HepG2 (cell line): ENCODE measurements around the gene TGFB2. TPM values are rescaled to one million over a fixed set of nuclear protein-coding genes. Genes with fewer than 3 reads are reported as not detected.

Experiments
- ATAC-seq: fragments of 200-7000 bp; cut with Tn5 transposase; 3 replicates; pipeline ENCODE4 v1.9.1; 2020; ENCODE audit warnings: mild to moderate bottlenecking, moderate library complexity
- BruUV-seq: library from RNA; stranded (reverse); fragments of 400-500 nt; replicated peaks from 2 replicates; lab custom pipeline; 2021; lab: Mats Ljungman, UMichigan
- CTCF ChIA-PET: fragments of 300-600 bp; formaldehyde crosslinking; extraction: SDS; loops from one replicate; lab custom pipeline; 2021; ENCODE audit warnings: low total read pairs, inconsistent platforms, low intra/inter-chr PET ratio; lab: Yijun Ruan, JAX
- POLR2A ChIA-PET: fragments of 350-600 bp; sonication (Branson Sonifier 250); formaldehyde crosslinking; loops from one replicate; lab custom pipeline; 2020; ENCODE audit warnings: antibody characterized with exemption, inconsistent platforms; lab: Yijun Ruan, JAX
- DNase-seq: peaks from one replicate; pipeline ENCODE4 v3.0.0-alpha.2; 2015; ENCODE audit warnings: low spot score
- FAIRE-seq: peaks from 3 replicates; lab custom pipeline; 2011; peaks lifted over from hg19 to GRCh38; lab: Jason Lieb, UNC
- H2AFZ ChIP-seq: one replicate; pipeline ENCODE4 v1.6.1; 2011; ENCODE audit warnings: low read length, inconsistent platforms
- H3K27ac ChIP-seq: fragments of 300-600 bp; 3 replicates; pipeline ENCODE4 v1.8.0; 2011; ENCODE audit warnings: mixed run types, mild to moderate bottlenecking, mixed read lengths, low read length, inconsistent platforms; ENCODE audit not compliant: insufficient read depth; ENCODE audit errors: extremely low read length
- H3K27me3 ChIP-seq, 2 experiments: fragments of 200-600 bp in 1 of 2; 2 replicates in 1 of 2; 3 replicates in 1 of 2; pipeline versions ENCODE4 v1.6.0 to v1.8.0; 2011; ENCODE audit warnings: low read length in 2 of 2, mild to moderate bottlenecking in 2 of 2, moderate library complexity in 2 of 2, inconsistent platforms in 1 of 2; ENCODE audit not compliant: insufficient read depth in 2 of 2, control insufficient read depth in 1 of 2
- H3K36me3 ChIP-seq, 2 experiments: fragments of 200-600 bp in 1 of 2; replicated peaks in 1 of 2; 2 replicates in 1 of 2; 3 replicates in 1 of 2; pipeline versions ENCODE4 v1.5.1 to v1.8.0; 2011; ENCODE audit warnings: low read length in 2 of 2, inconsistent platforms in 1 of 2; ENCODE audit not compliant: insufficient read depth in 2 of 2, control insufficient read depth in 1 of 2
- H3K4me1 ChIP-seq: 2 replicates; pipeline ENCODE4 v1.5.1; 2012; ENCODE audit warnings: low read length, inconsistent platforms; ENCODE audit not compliant: insufficient read depth
- H3K4me2 ChIP-seq: 2 replicates; pipeline ENCODE4 v1.6.0; 2011; ENCODE audit warnings: low read depth, low read length, inconsistent platforms
- H3K4me3 ChIP-seq, 3 experiments: fragments of 200-600 bp in 1 of 3; sonication (generic), shearing (Covaris generic) in 1 of 3; replicated peaks in 1 of 3; 2 replicates each; pipeline ENCODE4 v1.5.1; 2011 to 2016; ENCODE audit warnings: low read length in 3 of 3, inconsistent platforms in 2 of 3, low read depth in 2 of 3, mild to moderate bottlenecking in 2 of 3, control low read depth in 1 of 3, mixed read lengths in 1 of 3; ENCODE audit not compliant: insufficient read depth in 1 of 3
- H3K79me2 ChIP-seq: one replicate; pipeline ENCODE4 v1.6.1; 2011; ENCODE audit warnings: low read length, inconsistent platforms; ENCODE audit not compliant: insufficient read depth
- H3K9ac ChIP-seq: 2 replicates; pipeline ENCODE4 v1.6.0; 2011; ENCODE audit warnings: mild to moderate bottlenecking, low read depth, low read length, inconsistent platforms; ENCODE audit not compliant: insufficient read depth
- H3K9me3 ChIP-seq: 2 replicates; pipeline ENCODE4 v1.5.1; 2012; ENCODE audit warnings: mild to moderate bottlenecking, low read length
- H4K20me1 ChIP-seq: 2 replicates; pipeline ENCODE4 v1.6.0; 2011; ENCODE audit warnings: inconsistent platforms, mild to moderate bottlenecking, low read length, moderate library complexity; ENCODE audit not compliant: insufficient read depth
- ATM ChIP-seq: fragments of 450-650 bp; IDR thresholded peaks from 2 replicates; pipeline ENCODE4 v1.7.1; 2017; ENCODE audit warnings: mild to moderate bottlenecking, borderline replicate concordance
- MED1 ChIP-seq: sonication (generic); formaldehyde crosslinking; IDR thresholded peaks from 2 replicates; pipeline ENCODE4 v1.4.0; 2020; ENCODE audit warnings: missing genetic modification reagents
- NFYC ChIP-seq: IDR thresholded peaks from 2 replicates; pipeline ENCODE4 v1.6.1; 2016; ENCODE audit warnings: missing genetic modification reagents, missing compliant biosample characterization
- WGBS: methylation state at CpG from one replicate; pipeline ENCODE4 v1.1.6; 2017; ENCODE audit warnings: low lambda C conversion rate; 5-methylcytosine and 5-hydroxymethylcytosine counted together
- in situ Hi-C: cut with HindIII; loops from 2 replicates; pipeline ENCODE4 v1.10.0; 2017; ENCODE audit warnings: low pct_unique_long_range_greater_than_20kb; ENCODE audit not compliant: extremely low pct_ligation_motif_present
- intact Hi-C: fragments of 100-400 bp; cut with micrococcal nuclease; formaldehyde crosslinking; loops from one replicate; pipeline ENCODE4 v1.10.0; 2022; ENCODE audit not compliant: unreplicated experiment
- polyA plus RNA-seq, 8 experiments: library from polyadenylated mRNA; depleted of rRNA in 3 of 8; stranded (reverse) in 7 of 8; unstranded in 1 of 8; fragments of >200 nt; fragmentation: Illumina TruSeq in 4 of 8; extraction: Trizol in 4 of 8; gene quantifications; 2 replicates each; pipeline versions ENCODE4 v1.2.1 to v1.2.3, GENCODE V29; 2011 to 2016; ENCODE audit warnings: low read depth in 4 of 8, missing spikeins in 1 of 8, mixed read lengths in 1 of 8; ENCODE audit not compliant: insufficient read depth in 1 of 8
- total RNA-seq, 5 experiments: library from RNA; depleted of rRNA; stranded (reverse); fragments of >200 nt; fragmentation: Illumina TruSeq; extraction: Trizol; gene quantifications; 2 replicates each; pipeline ENCODE4 v1.2.3, GENCODE V29; 2016; ENCODE audit warnings: low read depth in 1 of 5
- TF ChIP-seq, protein P1 (sequence below): sonication (generic); formaldehyde crosslinking; IDR thresholded peaks from 2 replicates; pipeline ENCODE4 v1.5.1; 2020; ENCODE audit warnings: mild to moderate bottlenecking, missing genetic modification reagents, borderline replicate concordance

The TGFB2 gene
- total and polyA plus RNA-seq, 2 of the 13 experiments (the other 11 are each of a cell fraction or from before 2014, with no cell fraction given): 0.07 TPM; not detected in 1

DNA sequence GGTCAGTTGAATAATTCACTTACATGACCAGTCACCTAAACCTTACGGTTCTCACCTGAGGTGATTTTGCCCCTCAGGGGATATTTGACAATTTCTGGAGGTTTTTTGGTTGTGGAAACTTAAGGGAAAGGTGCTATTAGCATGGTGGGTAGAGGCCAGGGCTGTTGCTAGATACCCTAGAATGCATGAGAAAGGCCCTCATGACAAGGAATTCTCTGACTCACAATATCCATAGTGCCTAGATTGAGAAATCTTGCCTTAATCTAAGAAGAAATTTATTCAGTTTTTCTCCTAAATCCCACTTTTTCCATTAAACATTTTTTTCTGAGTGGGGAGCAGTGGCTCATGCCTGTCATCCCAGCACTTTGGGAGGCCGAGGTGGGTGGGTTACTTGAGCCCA, 119.7 kb downstream of the TGFB2 start:
- H3K4me2 ChIP-seq: no peak overlapping the region
- BruUV-seq: no TSS peak
- H3K36me3 ChIP-seq: no peaks in the 10 kb centered on the region
- DNase-seq (no peak), FAIRE-seq (no peak), ATAC-seq (no peak)
- intact Hi-C loops: no loop called here
- no peak overlapping the region for H3K27ac ChIP-seq
- H3K4me1 ChIP-seq: no peaks in the 10 kb centered on the region
- CTCF ChIA-PET: no interaction called here
- TF ChIP-seq NFYC (no peak), ATM (no peak), MED1 (CRISPR knock-in tag) (no peak)
- TF ChIP-seq, protein P1, sequence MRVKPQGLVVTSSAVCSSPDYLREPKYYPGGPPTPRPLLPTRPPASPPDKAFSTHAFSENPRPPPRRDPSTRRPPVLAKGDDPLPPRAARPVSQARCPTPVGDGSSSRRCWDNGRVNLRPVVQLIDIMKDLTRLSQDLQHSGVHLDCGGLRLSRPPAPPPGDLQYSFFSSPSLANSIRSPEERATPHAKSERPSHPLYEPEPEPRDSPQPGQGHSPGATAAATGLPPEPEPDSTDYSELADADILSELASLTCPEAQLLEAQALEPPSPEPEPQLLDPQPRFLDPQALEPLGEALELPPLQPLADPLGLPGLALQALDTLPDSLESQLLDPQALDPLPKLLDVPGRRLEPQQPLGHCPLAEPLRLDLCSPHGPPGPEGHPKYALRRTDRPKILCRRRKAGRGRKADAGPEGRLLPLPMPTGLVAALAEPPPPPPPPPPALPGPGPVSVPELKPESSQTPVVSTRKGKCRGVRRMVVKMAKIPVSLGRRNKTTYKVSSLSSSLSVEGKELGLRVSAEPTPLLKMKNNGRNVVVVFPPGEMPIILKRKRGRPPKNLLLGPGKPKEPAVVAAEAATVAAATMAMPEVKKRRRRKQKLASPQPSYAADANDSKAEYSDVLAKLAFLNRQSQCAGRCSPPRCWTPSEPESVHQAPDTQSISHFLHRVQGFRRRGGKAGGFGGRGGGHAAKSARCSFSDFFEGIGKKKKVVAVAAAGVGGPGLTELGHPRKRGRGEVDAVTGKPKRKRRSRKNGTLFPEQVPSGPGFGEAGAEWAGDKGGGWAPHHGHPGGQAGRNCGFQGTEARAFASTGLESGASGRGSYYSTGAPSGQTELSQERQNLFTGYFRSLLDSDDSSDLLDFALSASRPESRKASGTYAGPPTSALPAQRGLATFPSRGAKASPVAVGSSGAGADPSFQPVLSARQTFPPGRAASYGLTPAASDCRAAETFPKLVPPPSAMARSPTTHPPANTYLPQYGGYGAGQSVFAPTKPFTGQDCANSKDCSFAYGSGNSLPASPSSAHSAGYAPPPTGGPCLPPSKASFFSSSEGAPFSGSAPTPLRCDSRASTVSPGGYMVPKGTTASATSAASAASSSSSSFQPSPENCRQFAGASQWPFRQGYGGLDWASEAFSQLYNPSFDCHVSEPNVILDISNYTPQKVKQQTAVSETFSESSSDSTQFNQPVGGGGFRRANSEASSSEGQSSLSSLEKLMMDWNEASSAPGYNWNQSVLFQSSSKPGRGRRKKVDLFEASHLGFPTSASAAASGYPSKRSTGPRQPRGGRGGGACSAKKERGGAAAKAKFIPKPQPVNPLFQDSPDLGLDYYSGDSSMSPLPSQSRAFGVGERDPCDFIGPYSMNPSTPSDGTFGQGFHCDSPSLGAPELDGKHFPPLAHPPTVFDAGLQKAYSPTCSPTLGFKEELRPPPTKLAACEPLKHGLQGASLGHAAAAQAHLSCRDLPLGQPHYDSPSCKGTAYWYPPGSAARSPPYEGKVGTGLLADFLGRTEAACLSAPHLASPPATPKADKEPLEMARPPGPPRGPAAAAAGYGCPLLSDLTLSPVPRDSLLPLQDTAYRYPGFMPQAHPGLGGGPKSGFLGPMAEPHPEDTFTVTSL (CRISPR knock-in tag): no peak
- no peak overlapping the region for H3K9ac ChIP-seq
- H3K4me3 ChIP-seq: no peak overlapping the region
- H3K79me2 ChIP-seq: no peaks in the 10 kb centered on the region
- no peaks in the 10 kb centered on the region for H3K9me3 ChIP-seq
- no peaks in the 10 kb centered on the region for H4K20me1 ChIP-seq
- in situ Hi-C loops: no loop called here
- POLR2A ChIA-PET: no interaction called here
- WGBS: 48% methylated on average over 2 of the region's 2 CpGs
- H3K27me3 ChIP-seq: no peaks in the 10 kb centered on the region
- H2AFZ ChIP-seq: no peak overlapping the region
